ENCODE measurements around the gene KCNH1. TPM values are rescaled to one million over a fixed set of nuclear protein-coding genes. Genes with fewer than 3 reads are reported as not detected.

Gene KCNH1
- polyA plus RNA-seq, 1 of the 3 experiments (the other 2 are of a cell fraction), result 0.08 TPM

GRCh38 chr1:210920716-210921694 lies 212.9 kb downstream of the KCNH1 start:
- Histone ChIP-seq H3K9me2 (no peaks in the 10 kb centered on the region), H3K9me3 (no peaks in the 10 kb centered on the region), H3F3A (replicated peaks; ENCODE audit: insufficient read depth) (no peaks in the 10 kb centered on the region), H3K4me3 (ENCODE audit: low read depth in 2 of 2, low read length in 1 of 2) (no peak overlapping the region), H3K27ac (ENCODE audit: low read depth in 2 of 2, low read length in 1 of 2) (no peak overlapping the region), H3K9ac (no peak overlapping the region), H2AFZ (ENCODE audit: low read depth) (no peak overlapping the region), H3K79me2 (ENCODE audit: insufficient read depth) (no peaks in the 10 kb centered on the region), H3K4me2 (no peak overlapping the region), H3K4me1 (ENCODE audit: control insufficient read depth in 1 of 2, insufficient read depth in 2 of 2, low read depth in 1 of 2, low read length in 1 of 2) (peaks cover 0 to 10% of the 10 kb centered on the region in 2 experiments; a peak in 2 of 4 replicates), H4K20me1 (ENCODE audit: insufficient read depth) (no peaks in the 10 kb centered on the region), H3K36me3 (replicated peaks in 1 of 2; ENCODE audit: control insufficient read depth in 1 of 2, insufficient read depth in 2 of 2, low read length in 1 of 2) (no peaks in the 10 kb centered on the region), H3K27me3 (ENCODE audit: insufficient read depth) (no peaks in the 10 kb centered on the region)
- POLR2A ChIA-PET, result no interaction called here
- WGBS (ENCODE audit: low lambda C conversion rate), result 29% methylated on average over 5 of the region's 5 CpGs
- no peak for TF ChIP-seq JUND (IDR thresholded peaks at IDR 0.05)
- no peak for TF ChIP-seq SIN3A (IDR thresholded peaks at IDR 0.05; ENCODE audit: borderline replicate concordance, low read depth, low read length)
- no peak for TF ChIP-seq YY1 (IDR thresholded peaks at IDR 0.05; ENCODE audit: low read depth)
- TF ChIP-seq CHD2 (IDR thresholded peaks at IDR 0.05; ENCODE audit: low read length, partially characterized antibody), result no peak
- TF ChIP-seq REST (IDR thresholded peaks at IDR 0.05; ENCODE audit: low read depth, low read length), result no peak
- CTCF ChIA-PET, result no interaction called here
- no peak for DNase-seq

DNA sequence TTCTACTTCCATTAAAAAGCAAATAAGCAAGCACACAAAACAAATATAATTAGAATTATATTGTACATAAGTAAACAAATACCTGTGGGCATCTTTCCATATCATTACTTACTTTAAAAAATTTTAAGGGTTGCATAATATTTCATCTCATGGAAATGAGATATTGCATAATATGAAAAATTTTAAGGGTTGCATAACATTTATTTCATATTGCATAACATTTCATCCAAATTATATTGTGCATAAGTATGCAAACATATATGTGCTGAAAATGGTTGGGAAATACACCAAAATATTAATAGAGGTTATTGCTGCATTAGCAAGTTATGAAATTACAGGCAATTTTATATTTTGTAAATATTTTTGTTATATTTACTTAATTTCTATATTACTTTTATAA lies 213.7 kb downstream of the KCNH1 start:
- ChIA-PET CTCF (no interaction called here), POLR2A (no interaction called here)
- H3K79me2 ChIP-seq (ENCODE audit: insufficient read depth), result no peaks in the 10 kb centered on the region
- no peak overlapping the region for H3K9ac ChIP-seq
- H2AFZ ChIP-seq (ENCODE audit: low read depth), result no peak overlapping the region
- DNase-seq, result no peak
- no peak overlapping the region for H3K27ac ChIP-seq (ENCODE audit: low read depth in 2 of 2, low read length in 1 of 2)
- H3K9me3 ChIP-seq, result no peaks in the 10 kb centered on the region
- H4K20me1 ChIP-seq (ENCODE audit: insufficient read depth), result no peaks in the 10 kb centered on the region
- H3K4me1 ChIP-seq (ENCODE audit: control insufficient read depth in 1 of 2, insufficient read depth in 2 of 2, low read depth in 1 of 2, low read length in 1 of 2), result peaks cover 0 to 15% of the 10 kb centered on the region in 2 experiments; a peak in 2 of 4 replicates
- no peak overlapping the region for H3K4me2 ChIP-seq
- H3K9me2 ChIP-seq, result no peaks in the 10 kb centered on the region
- H3K4me3 ChIP-seq (ENCODE audit: low read depth in 2 of 2, low read length in 1 of 2), result no peak overlapping the region
- H3F3A ChIP-seq (replicated peaks; ENCODE audit: insufficient read depth), result no peaks in the 10 kb centered on the region
- no peaks in the 10 kb centered on the region for H3K27me3 ChIP-seq (ENCODE audit: insufficient read depth)
- no peaks in the 10 kb centered on the region for H3K36me3 ChIP-seq (replicated peaks in 1 of 2; ENCODE audit: control insufficient read depth in 1 of 2, insufficient read depth in 2 of 2, low read length in 1 of 2)
- TF ChIP-seq GABPA (IDR thresholded peaks at IDR 0.05; ENCODE audit: low read depth) (no peak), NFIC (IDR thresholded peaks at IDR 0.05; ENCODE audit: borderline replicate concordance) (no peak), TEAD4 (IDR thresholded peaks at IDR 0.05; ENCODE audit: borderline replicate concordance, insufficient read depth) (no peak), TCF12 (IDR thresholded peaks at IDR 0.05) (no peak), IRF3 (IDR thresholded peaks at IDR 0.05; ENCODE audit: low read depth, low read length) (no peak), REST (IDR thresholded peaks at IDR 0.05; ENCODE audit: low read depth, low read length) (no peak), USF2 (IDR thresholded peaks at IDR 0.05; ENCODE audit: borderline replicate concordance, low read depth, low read length) (no peak), GATA2 (CRISPR knock-in tag; IDR thresholded peaks at IDR 0.05) (no peak), EP300 (IDR thresholded peaks at IDR 0.05; ENCODE audit: borderline replicate concordance in 1 of 2, low read depth in 1 of 2, low read length in 1 of 2) (no peak), SIN3A (IDR thresholded peaks at IDR 0.05; ENCODE audit: borderline replicate concordance, low read depth, low read length) (no peak)
- TF ChIP-seq, protein P1, sequence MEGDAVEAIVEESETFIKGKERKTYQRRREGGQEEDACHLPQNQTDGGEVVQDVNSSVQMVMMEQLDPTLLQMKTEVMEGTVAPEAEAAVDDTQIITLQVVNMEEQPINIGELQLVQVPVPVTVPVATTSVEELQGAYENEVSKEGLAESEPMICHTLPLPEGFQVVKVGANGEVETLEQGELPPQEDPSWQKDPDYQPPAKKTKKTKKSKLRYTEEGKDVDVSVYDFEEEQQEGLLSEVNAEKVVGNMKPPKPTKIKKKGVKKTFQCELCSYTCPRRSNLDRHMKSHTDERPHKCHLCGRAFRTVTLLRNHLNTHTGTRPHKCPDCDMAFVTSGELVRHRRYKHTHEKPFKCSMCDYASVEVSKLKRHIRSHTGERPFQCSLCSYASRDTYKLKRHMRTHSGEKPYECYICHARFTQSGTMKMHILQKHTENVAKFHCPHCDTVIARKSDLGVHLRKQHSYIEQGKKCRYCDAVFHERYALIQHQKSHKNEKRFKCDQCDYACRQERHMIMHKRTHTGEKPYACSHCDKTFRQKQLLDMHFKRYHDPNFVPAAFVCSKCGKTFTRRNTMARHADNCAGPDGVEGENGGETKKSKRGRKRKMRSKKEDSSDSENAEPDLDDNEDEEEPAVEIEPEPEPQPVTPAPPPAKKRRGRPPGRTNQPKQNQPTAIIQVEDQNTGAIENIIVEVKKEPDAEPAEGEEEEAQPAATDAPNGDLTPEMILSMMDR (IDR thresholded peaks at IDR 0.05), result no peak
